AG08396 (cell line): ENCODE measurements around the gene DNM2.
"Not testable (repeated sequence)": the region's sequence is repeated elsewhere in the genome, so short reads cannot be mapped to it uniquely, and the experiment has no call there.

Experiments used
- DNase-seq: peaks from one replicate; pipeline ENCODE4 v3.0.0; 2012; ENCODE audit warnings: low spot score, mixed read lengths

The DNM2 gene

GRCh38 chr19:10726268-10726667 lies 8.4 kb downstream of the DNM2 start:
- no peak for DNase-seq

- no peak for DNase-seq
Observed at GRCh38 chr19:10727685-10728201, 9.9 kb downstream of the DNM2 start.

- no peak for DNase-seq
Observed at GRCh38 chr19:10729411-10729810, 11.5 kb downstream of the DNM2 start.

- no peak for DNase-seq
Observed at GRCh38 chr19:10730932-10731331, 13.1 kb downstream of the DNM2 start.

- DNase-seq = no peak
Observed at GRCh38 chr19:10735741-10736140, 17.9 kb downstream of the DNM2 start.

- no peak for DNase-seq
Observed at GRCh38 chr19:10736189-10736588, 18.3 kb downstream of the DNM2 start.

- DNase-seq = no peak
Observed at GRCh38 chr19:10736916-10737551, 19.2 kb downstream of the DNM2 start.

GRCh38 chr19:10737722-10738121 lies 19.8 kb downstream of the DNM2 start:
- DNase-seq = no peak

- DNase-seq = no peak
Observed at GRCh38 chr19:10740798-10741197, 22.9 kb downstream of the DNM2 start.

- no peak for DNase-seq
Observed at GRCh38 chr19:10742476-10742875, 24.6 kb downstream of the DNM2 start.

GRCh38 chr19:10744253-10744798 lies 26.4 kb downstream of the DNM2 start:
- DNase-seq = no peak

- no peak for DNase-seq
Observed at GRCh38 chr19:10744801-10745293, 27.0 kb downstream of the DNM2 start.

- DNase-seq = not testable (repeated sequence)
Observed at GRCh38 chr19:10746437-10746836, 28.6 kb downstream of the DNM2 start.

GRCh38 chr19:10747271-10747670 lies 29.4 kb downstream of the DNM2 start:
- no peak for DNase-seq

- no peak for DNase-seq
Observed at GRCh38 chr19:10747674-10748073, 29.8 kb downstream of the DNM2 start.

- no peak for DNase-seq
Observed at GRCh38 chr19:10748195-10748926, 30.5 kb downstream of the DNM2 start.

GRCh38 chr19:10748927-10749434 lies 31.1 kb downstream of the DNM2 start:
- no peak for DNase-seq

- DNase-seq = no peak
Observed at GRCh38 chr19:10749435-10750384, 31.8 kb downstream of the DNM2 start.

GRCh38 chr19:10751109-10751953 lies 33.5 kb downstream of the DNM2 start:
- no peak for DNase-seq

- no peak for DNase-seq
Observed at GRCh38 chr19:10752237-10752912, 34.5 kb downstream of the DNM2 start.
